Measurements from ENCODE around the gene IMMP2L. TPM values are rescaled to one million over a fixed set of nuclear protein-coding genes. Genes with fewer than 3 reads are reported as not detected.

The IMMP2L gene
- total and polyA plus RNA-seq, 2 experiments from 2014 or later = 10.1 to 10.4 TPM

DNA sequence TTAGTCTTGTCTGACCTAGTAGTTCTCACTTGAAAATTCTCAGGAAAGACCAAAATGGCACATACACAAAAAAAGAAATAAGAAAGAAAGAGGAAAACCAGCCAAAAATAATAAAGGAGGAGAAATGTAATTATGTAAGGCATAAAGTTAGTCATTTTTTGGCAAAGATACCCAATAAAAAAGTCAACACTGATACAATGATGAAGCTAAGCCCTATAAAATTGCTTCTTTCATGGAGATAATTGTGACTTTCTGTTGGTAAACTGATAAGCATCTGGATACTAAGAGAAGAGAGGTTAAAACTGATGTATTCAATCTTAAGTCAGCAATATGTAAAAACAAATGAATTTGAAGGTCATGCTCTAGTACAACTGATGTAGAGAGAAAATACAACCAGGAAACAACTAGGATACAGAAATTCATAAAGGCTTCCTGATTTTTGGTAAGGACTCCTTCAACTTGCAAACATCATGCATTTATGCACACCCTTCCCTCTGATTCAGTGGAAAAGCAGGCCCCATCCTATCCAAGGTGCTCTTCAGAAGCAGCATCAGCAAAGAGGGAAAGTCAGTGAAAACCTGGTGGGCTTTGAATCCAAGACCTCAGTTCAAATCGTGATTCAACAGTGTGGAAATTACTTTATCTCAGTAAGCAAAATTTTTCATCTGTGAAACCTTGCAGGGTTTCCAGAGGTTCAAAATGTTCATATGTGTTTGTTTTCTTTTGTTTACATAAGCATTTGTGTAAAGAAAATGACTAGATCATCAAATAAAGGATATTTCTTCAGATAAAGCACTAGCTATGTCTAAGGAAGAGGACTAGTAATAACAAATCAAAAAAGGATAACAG lies 32.6 kb downstream of the IMMP2L start:
- Histone ChIP-seq H4K20me1 (ENCODE audit: insufficient read depth) (no peaks in the 10 kb centered on the region), H2AFZ (no peak overlapping the region), H3K79me2 (ENCODE audit: insufficient read depth) (no peaks in the 10 kb centered on the region), H3K9ac (no peak overlapping the region), H3K36me3 (ENCODE audit: low read depth) (no peaks in the 10 kb centered on the region), H3K4me2 (ENCODE audit: unreplicated experiment) (no peak overlapping the region), H3K9me3 (ENCODE audit: low read depth) (no peaks in the 10 kb centered on the region), H3K4me3 (no peak overlapping the region), H3K27me3 (replicated peaks; ENCODE audit: insufficient read depth) (no peaks in the 10 kb centered on the region), H3K9me2 (ENCODE audit: insufficient read depth) (no peaks in the 10 kb centered on the region), H3K4me1 (ENCODE audit: insufficient read depth) (0 out of 2 replicates have a peak, but pooled peaks cover 8% of the 10 kb centered on the region), H3K27ac (no peak overlapping the region), H3F3A (ENCODE audit: insufficient read depth) (no peaks in the 10 kb centered on the region)
- TF ChIP-seq EZH2phosphoT487 (IDR thresholded peaks at IDR 0.05; ENCODE audit: insufficient read depth, low read depth) (no peak), EZH2 (IDR thresholded peaks at IDR 0.05; ENCODE audit: insufficient read depth, poor library complexity, severe bottlenecking) (no peak)
- in situ Hi-C loops (cut with MboI) = no loop called here
- WGBS, 2 experiments (ENCODE audit: low coverage in 1 of 2, low lambda C conversion rate in 2 of 2, missing lambda C conversion rate in 2 of 2) = 97 to 100% methylated on average over 1 of the region's 1 CpG
- DNase-seq = peak; percentile 9

DNA sequence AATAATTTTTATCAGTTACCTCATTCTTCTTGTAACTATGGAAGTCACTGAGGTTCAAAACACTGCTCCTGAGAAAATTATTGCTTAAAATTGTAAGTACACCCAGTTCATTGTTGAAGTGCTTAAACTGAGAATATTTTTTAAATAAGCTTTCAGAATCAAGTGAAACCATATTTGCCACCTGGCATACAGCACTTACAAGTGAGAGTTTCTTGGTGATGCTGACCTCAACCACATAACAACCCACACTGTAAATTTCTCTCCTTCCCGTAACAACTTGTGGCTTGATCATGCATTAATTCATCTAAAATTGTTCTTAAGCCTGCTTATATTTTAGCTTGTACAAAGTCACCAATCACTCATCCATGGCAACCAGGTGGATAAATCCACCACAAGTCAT lies 34.0 kb downstream of the IMMP2L start:
- no peaks in the 10 kb centered on the region for H3K79me2 ChIP-seq (ENCODE audit: insufficient read depth)
- no peak for DNase-seq
- H2AFZ ChIP-seq = no peak overlapping the region
- H3K27me3 ChIP-seq (replicated peaks; ENCODE audit: insufficient read depth) = no peaks in the 10 kb centered on the region
- no peaks in the 10 kb centered on the region for H3K36me3 ChIP-seq (ENCODE audit: low read depth)
- in situ Hi-C loops (cut with MboI) = no loop called here
- no peak overlapping the region for H3K4me2 ChIP-seq (ENCODE audit: unreplicated experiment)
- 84 to 85% methylated on average over 1 of the region's 1 CpG for WGBS, 2 experiments (ENCODE audit: low coverage in 1 of 2, low lambda C conversion rate in 2 of 2, missing lambda C conversion rate in 2 of 2)
- no peak for TF ChIP-seq EZH2 (IDR thresholded peaks at IDR 0.05; ENCODE audit: insufficient read depth, poor library complexity, severe bottlenecking)
- TF ChIP-seq EZH2phosphoT487 (IDR thresholded peaks at IDR 0.05; ENCODE audit: insufficient read depth, low read depth) = no peak
- H3K4me3 ChIP-seq = no peak overlapping the region
- no peak overlapping the region for H3K9ac ChIP-seq
- no peaks in the 10 kb centered on the region for H3K9me2 ChIP-seq (ENCODE audit: insufficient read depth)
- no peaks in the 10 kb centered on the region for H3F3A ChIP-seq (ENCODE audit: insufficient read depth)
- no peaks in the 10 kb centered on the region for H3K9me3 ChIP-seq (ENCODE audit: low read depth)
- no peaks in the 10 kb centered on the region for H4K20me1 ChIP-seq (ENCODE audit: insufficient read depth)
- no peak overlapping the region for H3K27ac ChIP-seq
- 0 out of 2 replicates have a peak, but pooled peaks cover 8% of the 10 kb centered on the region for H3K4me1 ChIP-seq (ENCODE audit: insufficient read depth)

DNA sequence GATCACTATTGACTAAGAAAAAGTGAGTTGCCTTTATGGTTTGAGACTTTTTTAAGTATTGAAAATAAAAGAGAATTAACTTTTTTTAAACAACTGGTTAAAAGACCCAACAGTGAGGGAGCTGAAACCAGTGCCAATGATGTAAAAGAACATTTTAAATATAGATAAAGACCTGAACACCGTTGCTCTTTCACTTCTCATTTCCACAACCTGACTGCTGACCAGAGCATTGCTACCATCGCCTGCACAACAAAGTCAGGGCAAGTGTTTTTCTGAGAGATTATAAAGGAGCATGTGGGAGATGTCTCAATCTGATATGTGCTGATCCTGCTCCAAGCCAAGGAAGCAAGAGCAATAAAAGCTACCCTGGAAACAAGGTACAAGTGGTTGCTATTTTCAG lies 34.7 kb downstream of the IMMP2L start:
- H3K4me1 ChIP-seq (ENCODE audit: insufficient read depth) = 0 out of 2 replicates have a peak, but pooled peaks cover 8% of the 10 kb centered on the region
- no peak overlapping the region for H3K4me2 ChIP-seq (ENCODE audit: unreplicated experiment)
- H2AFZ ChIP-seq = no peak overlapping the region
- DNase-seq = no peak
- H3K36me3 ChIP-seq (ENCODE audit: low read depth) = no peaks in the 10 kb centered on the region
- no peaks in the 10 kb centered on the region for H3K9me2 ChIP-seq (ENCODE audit: insufficient read depth)
- no peaks in the 10 kb centered on the region for H3K27me3 ChIP-seq (replicated peaks; ENCODE audit: insufficient read depth)
- 94% methylated on average over 2 of the region's 2 CpGs for WGBS, 2 experiments (ENCODE audit: low coverage in 1 of 2, low lambda C conversion rate in 2 of 2, missing lambda C conversion rate in 2 of 2)
- in situ Hi-C loops (cut with MboI) = no loop called here
- no peak overlapping the region for H3K27ac ChIP-seq
- no peaks in the 10 kb centered on the region for H4K20me1 ChIP-seq (ENCODE audit: insufficient read depth)
- TF ChIP-seq EZH2 (IDR thresholded peaks at IDR 0.05; ENCODE audit: insufficient read depth, poor library complexity, severe bottlenecking) (no peak), EZH2phosphoT487 (IDR thresholded peaks at IDR 0.05; ENCODE audit: insufficient read depth, low read depth) (no peak)
- no peak overlapping the region for H3K9ac ChIP-seq
- H3K4me3 ChIP-seq = no peak overlapping the region
- H3K9me3 ChIP-seq (ENCODE audit: low read depth) = no peaks in the 10 kb centered on the region
- no peaks in the 10 kb centered on the region for H3F3A ChIP-seq (ENCODE audit: insufficient read depth)
- H3K79me2 ChIP-seq (ENCODE audit: insufficient read depth) = no peaks in the 10 kb centered on the region

DNA sequence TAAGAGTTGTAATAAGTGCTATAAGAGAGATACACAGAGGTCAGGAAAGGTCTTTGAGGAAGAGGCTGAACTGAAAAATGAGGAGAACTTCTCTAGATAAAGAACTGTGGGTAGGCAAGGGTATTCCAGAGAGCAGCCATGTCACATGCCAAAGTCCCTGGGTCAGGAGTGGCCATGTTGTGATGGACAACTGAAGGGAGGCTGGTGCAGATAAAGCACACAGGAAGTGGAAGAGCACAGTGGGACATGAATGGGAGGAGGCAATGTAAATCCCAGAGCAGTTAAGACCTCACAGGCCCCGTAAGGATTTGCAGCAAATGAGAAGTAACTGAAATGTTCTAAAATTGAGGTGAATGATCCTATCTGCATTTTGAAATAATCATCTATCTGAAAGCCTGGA lies 37.2 kb downstream of the IMMP2L start:
- 93 to 100% methylated on average over 1 of the region's 1 CpG for WGBS, 2 experiments (ENCODE audit: low coverage in 1 of 2, low lambda C conversion rate in 2 of 2, missing lambda C conversion rate in 2 of 2)
- in situ Hi-C loops (cut with MboI) = no loop called here
- no peak overlapping the region for H3K27ac ChIP-seq

More for the DNA sequence above, 37.2 kb downstream of the IMMP2L start:
- H3K9me3 ChIP-seq (ENCODE audit: low read depth) = no peaks in the 10 kb centered on the region
- no peak for DNase-seq
- H3F3A ChIP-seq (ENCODE audit: insufficient read depth) = no peaks in the 10 kb centered on the region
- H4K20me1 ChIP-seq (ENCODE audit: insufficient read depth) = no peaks in the 10 kb centered on the region
- no peak overlapping the region for H2AFZ ChIP-seq
- H3K4me2 ChIP-seq (ENCODE audit: unreplicated experiment) = no peak overlapping the region
- no peak for TF ChIP-seq EZH2 (IDR thresholded peaks at IDR 0.05; ENCODE audit: insufficient read depth, poor library complexity, severe bottlenecking)
- TF ChIP-seq EZH2phosphoT487 (IDR thresholded peaks at IDR 0.05; ENCODE audit: insufficient read depth, low read depth) = no peak
- H3K4me1 ChIP-seq (ENCODE audit: insufficient read depth) = 0 out of 2 replicates have a peak, but pooled peaks cover 8% of the 10 kb centered on the region
- H3K79me2 ChIP-seq (ENCODE audit: insufficient read depth) = no peaks in the 10 kb centered on the region
- H3K4me3 ChIP-seq = no peak overlapping the region
- no peaks in the 10 kb centered on the region for H3K27me3 ChIP-seq (replicated peaks; ENCODE audit: insufficient read depth)
- H3K9ac ChIP-seq = no peak overlapping the region
- H3K36me3 ChIP-seq (ENCODE audit: low read depth) = no peaks in the 10 kb centered on the region
- no peaks in the 10 kb centered on the region for H3K9me2 ChIP-seq (ENCODE audit: insufficient read depth)

Data from GM23248 (cell line).